NCI-H1694 treated with DMSO at 0.1 percent for 48 hours (cell line): ENCODE measurements around the gene RCVRN.
"Not testable (repeated sequence)": the region's sequence is repeated elsewhere in the genome, so short reads cannot be mapped to it uniquely, and the experiment has no call there.

ENCODE experiments used
- DNase-seq: peaks from one replicate; lab custom pipeline; 2025; lab: John Stamatoyannopoulos, UW

RCVRN gene

GRCh38 chr17:9922012-9922848, 17.2 kb upstream of the RCVRN start:
- no peak for DNase-seq

GRCh38 chr17:9921216-9921615, 16.1 kb upstream of the RCVRN start:
- not testable (repeated sequence) for DNase-seq

- DNase-seq, result no peak
Observed at GRCh38 chr17:9918804-9919352, 13.8 kb upstream of the RCVRN start.

- DNase-seq, result no peak
Observed at GRCh38 chr17:9918352-9918751, 13.3 kb upstream of the RCVRN start.

GRCh38 chr17:9917801-9918200, 12.7 kb upstream of the RCVRN start:
- DNase-seq, result no peak

- no peak for DNase-seq
Observed at GRCh38 chr17:9917131-9917530, 12.1 kb upstream of the RCVRN start.

GRCh38 chr17:9916108-9916507, 11.0 kb upstream of the RCVRN start:
- DNase-seq, result no peak

- DNase-seq, result no peak
Observed at GRCh38 chr17:9913476-9913875, 8.4 kb upstream of the RCVRN start.

- DNase-seq, result no peak
Observed at GRCh38 chr17:9912121-9913099, 7.3 kb upstream of the RCVRN start.

- no peak for DNase-seq
Observed at GRCh38 chr17:9911089-9911488, 6.0 kb upstream of the RCVRN start.

GRCh38 chr17:9908649-9909042, 3.6 kb upstream of the RCVRN start:
- DNase-seq, result no peak

- DNase-seq, result no peak
Observed at GRCh38 chr17:9907883-9908648, 3.0 kb upstream of the RCVRN start.

- DNase-seq, result no peak
Observed at GRCh38 chr17:9907131-9907530, 2.1 kb upstream of the RCVRN start.

GRCh38 chr17:9906616-9907015, 1.5 kb upstream of the RCVRN start:
- no peak for DNase-seq

- no peak for DNase-seq
Observed at GRCh38 chr17:9905902-9906301, 831 bp upstream of the RCVRN start.

- DNase-seq, result no peak
Observed at GRCh38 chr17:9904277-9905077, 594 bp downstream of the RCVRN start.

GRCh38 chr17:9902120-9902519, 3.0 kb downstream of the RCVRN start:
- no peak for DNase-seq

GRCh38 chr17:9900784-9901183, 4.3 kb downstream of the RCVRN start:
- no peak for DNase-seq

- DNase-seq, result no peak
Observed at GRCh38 chr17:9900044-9900594, 5.0 kb downstream of the RCVRN start.

GRCh38 chr17:9899280-9900043, 5.6 kb downstream of the RCVRN start:
- no peak for DNase-seq
